Testis (tissue), 2 donors: ENCODE data around the gene USP17L24.
"Not testable (repeated sequence)": the region's sequence is repeated elsewhere in the genome, so short reads cannot be mapped to it uniquely, and the experiment has no call there.

Experiments
- CTCF ChIP-seq, 3 experiments: fragments of 450-650 bp in 2 of 3; fragments of 200-600 bp in 1 of 3; sonication (generic) in 1 of 3; IDR thresholded peaks; one replicate each; pipeline ENCODE4 v1.5.1; 2016 to 2019; ENCODE audit warnings: antibody characterized with exemption in 3 of 3, mild to moderate bottlenecking in 2 of 3, moderate library complexity in 1 of 3
- POLR2A ChIP-seq: fragments of 450-650 bp; IDR thresholded peaks from one replicate; pipeline ENCODE4 v1.6.1; 2017; ENCODE audit warnings: antibody characterized with exemption, mild to moderate bottlenecking, moderate library complexity

GRCh38 chr4:9329611-9330010 is 4.6 kb downstream of the USP17L24 start, which contains the start of gene USP17L25:
- TF ChIP-seq CTCF (IDR thresholded peaks at IDR 0.05); POLR2A: not testable (repeated sequence)
